ENCODE results near the gene UGT1A5.

Gene UGT1A5

GRCh38 chr2:233807966-233808935 is 95.5 kb downstream of the UGT1A5 start:
- no peak for DNase-seq (ENCODE audit: low read depth in 2 of 2)

- DNase-seq (ENCODE audit: low read depth in 2 of 2) = no peak
These were observed 97.7 kb downstream of the UGT1A5 start for GRCh38 chr2:233810385-233810784.

GRCh38 chr2:233811087-233811486 is 98.4 kb downstream of the UGT1A5 start:
- no peak for DNase-seq (ENCODE audit: low read depth in 2 of 2)

GRCh38 chr2:233811732-233812131 is 99.0 kb downstream of the UGT1A5 start:
- DNase-seq (ENCODE audit: low read depth in 2 of 2) = no peak

GRCh38 chr2:233813236-233814055 is 100.7 kb downstream of the UGT1A5 start:
- DNase-seq (ENCODE audit: low read depth in 2 of 2) = no peak

DNA sequence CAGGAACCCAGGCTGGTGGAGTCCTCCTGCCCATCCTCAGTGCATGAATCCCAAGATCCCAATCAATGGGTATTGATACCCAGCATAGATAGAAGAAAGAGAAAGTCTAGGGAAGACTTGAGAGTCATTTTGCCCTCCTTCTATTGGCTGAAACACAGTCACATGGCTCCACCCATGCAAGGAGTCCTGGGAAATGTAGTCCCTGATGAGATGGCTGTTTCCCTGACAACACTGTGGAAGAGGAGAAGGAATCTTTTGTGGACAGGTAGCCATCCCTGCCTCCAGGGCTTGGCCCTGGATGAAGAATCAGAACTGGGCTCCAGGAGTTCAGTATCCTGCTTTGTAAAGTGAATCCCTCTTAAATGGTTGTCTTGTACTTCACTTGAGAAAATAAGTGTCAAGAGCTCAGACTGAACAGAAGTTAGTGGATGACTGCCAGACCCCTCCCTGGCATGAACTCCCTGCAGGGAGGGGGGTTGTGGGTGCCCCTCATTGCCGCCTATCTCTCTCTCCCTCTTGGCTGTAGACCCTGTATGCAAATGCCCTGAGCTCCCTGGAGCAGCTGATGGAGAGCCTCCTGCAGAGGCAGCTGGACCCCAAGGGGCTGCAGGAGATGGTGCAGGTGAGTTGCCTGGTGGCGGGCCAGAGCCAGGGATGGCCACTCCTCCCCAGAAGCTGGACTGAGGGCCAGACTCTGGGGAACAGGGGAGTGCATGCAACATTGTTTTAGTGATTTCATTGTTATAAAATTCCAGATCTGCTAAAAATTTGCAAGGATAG is 101.5 kb downstream of the UGT1A5 start:
- DNase-seq (ENCODE audit: low read depth in 2 of 2) = no peak

GRCh38 chr2:233815861-233816260 is 103.2 kb downstream of the UGT1A5 start:
- no peak for DNase-seq (ENCODE audit: low read depth in 2 of 2)

- DNase-seq (ENCODE audit: low read depth in 2 of 2) = no peak
These were observed 103.6 kb downstream of the UGT1A5 start for GRCh38 chr2:233816334-233816733.

- DNase-seq (ENCODE audit: low read depth in 2 of 2) = no peak
These were observed 104.1 kb downstream of the UGT1A5 start for GRCh38 chr2:233816771-233817170.

DNA sequence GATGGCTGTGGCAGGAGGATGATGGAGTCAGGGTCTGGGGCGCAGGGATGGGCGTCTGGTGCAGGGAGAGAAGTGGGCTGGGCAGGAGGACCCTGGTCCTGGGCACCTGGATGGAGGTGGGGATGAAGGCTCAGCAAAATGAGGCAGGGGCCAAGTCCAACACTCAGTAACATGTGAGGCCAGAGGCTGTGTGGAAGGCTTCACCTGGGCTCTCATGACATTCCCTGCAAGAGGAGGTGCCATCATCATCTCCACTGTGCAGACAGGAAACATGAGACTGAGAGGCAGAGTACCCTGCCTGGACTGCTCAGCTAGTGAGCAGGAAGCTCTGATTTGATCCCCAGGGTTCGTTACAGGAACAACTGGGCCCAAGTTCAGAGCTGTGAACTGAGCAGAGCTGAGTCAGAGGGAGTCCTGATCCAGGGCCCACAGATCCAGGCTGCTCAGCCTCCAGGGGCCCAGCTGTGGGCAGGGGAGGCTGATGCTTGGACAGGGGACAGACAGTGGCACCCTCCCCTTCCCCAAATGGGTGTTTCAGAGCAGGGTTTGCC is 104.7 kb downstream of the UGT1A5 start:
- DNase-seq (ENCODE audit: low read depth in 2 of 2) = no peak

DNA sequence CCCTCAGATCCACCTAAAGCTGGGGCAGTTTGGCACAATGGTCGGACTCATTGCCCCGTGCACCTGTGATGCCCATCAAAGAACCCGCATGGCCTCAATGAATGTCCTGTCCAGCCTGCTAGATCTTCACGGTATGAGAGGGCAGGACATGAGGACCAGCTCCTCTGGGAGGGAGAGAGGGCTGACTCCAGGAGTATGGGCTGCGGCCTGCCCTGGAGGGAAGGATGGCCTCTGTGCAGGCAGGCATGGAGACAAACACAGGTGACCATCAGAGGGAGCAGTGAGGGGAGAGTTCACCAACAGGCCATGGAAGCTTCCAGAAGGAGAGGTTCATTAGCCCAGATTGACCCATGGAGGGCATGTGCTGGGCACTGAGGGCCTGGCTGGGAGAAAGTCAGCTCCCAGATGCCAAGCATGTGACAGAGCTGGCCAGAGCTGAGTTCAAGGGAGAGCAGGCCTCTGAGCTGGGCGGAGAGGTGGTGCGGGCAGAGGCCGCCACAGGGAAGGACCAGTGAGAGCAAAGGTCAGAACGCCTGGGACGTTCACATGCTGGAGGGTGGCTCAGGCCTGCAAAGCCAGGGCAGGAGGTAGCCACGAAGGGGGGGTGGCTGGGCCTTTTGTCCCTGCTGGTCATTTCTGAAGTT is 105.4 kb downstream of the UGT1A5 start:
- DNase-seq (ENCODE audit: low read depth in 2 of 2) = no peak

- DNase-seq (ENCODE audit: low read depth in 2 of 2) = no peak
These were observed 106.2 kb downstream of the UGT1A5 start for GRCh38 chr2:233818639-233819621.

- DNase-seq (ENCODE audit: low read depth in 2 of 2) = no peak
These were observed 107.4 kb downstream of the UGT1A5 start for GRCh38 chr2:233819884-233820773.

DNA sequence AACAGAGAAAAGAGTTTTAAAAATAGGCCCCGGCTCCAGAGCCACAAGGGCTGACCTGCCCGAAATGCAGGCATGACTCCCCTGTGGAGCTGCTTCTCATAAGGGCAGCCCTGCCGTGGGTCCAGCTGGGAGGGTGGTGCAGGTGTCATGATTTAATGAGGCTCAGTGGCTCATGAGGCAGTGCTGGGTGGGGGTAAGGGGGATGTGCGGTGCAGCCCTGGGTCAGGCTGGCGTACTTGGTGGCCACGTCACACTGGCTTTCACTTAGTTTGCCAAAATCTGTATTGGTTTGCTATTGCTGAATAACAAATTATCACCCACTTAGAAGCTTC is 108.0 kb downstream of the UGT1A5 start:
- DNase-seq (ENCODE audit: low read depth in 2 of 2) = no peak

GRCh38 chr2:233821196-233821595 is 108.5 kb downstream of the UGT1A5 start:
- no peak for DNase-seq (ENCODE audit: low read depth in 2 of 2)

- no peak for DNase-seq (ENCODE audit: low read depth in 2 of 2)
These were observed 109.0 kb downstream of the UGT1A5 start for GRCh38 chr2:233821709-233822100.

GRCh38 chr2:233822101-233822771 is 109.5 kb downstream of the UGT1A5 start:
- DNase-seq (ENCODE audit: low read depth in 2 of 2) = no peak
